ENCODE data around the gene RIC3.

The RIC3 gene

GRCh38 chr11:8075119-8075726, 93.6 kb downstream of the RIC3 start:
- no peak for TF ChIP-seq Cebpa-rat (IDR thresholded peaks at IDR 0.05)
- Histone ChIP-seq H3K27me3 (no peaks in the 10 kb centered on the region), H4K20me1 (no peaks in the 10 kb centered on the region), H3K4me2 (no peak overlapping the region), H3K9me3 (replicated peaks in 1 of 11) (no peaks in the 10 kb centered on the region), H3K36me3 (no peaks in the 10 kb centered on the region), H3K4me3 (no peak overlapping the region), H3K27ac (no peak overlapping the region), H3K9ac (no peak overlapping the region), H3K4me1 (peaks cover 0 to 44% (median 35%) of the 10 kb centered on the region in 10 experiments; a peak in 16 of 20 replicates)

GRCh38 chr11:8071616-8072581, 96.9 kb downstream of the RIC3 start:
- H3K4me1 ChIP-seq, result peaks cover 11 to 67% (median 56%) of the 10 kb centered on the region in 10 experiments; a peak in 19 of 20 replicates
- TF ChIP-seq Cebpa-rat (IDR thresholded peaks at IDR 0.05), result no peak

GRCh38 chr11:8070417-8071115, 98.3 kb downstream of the RIC3 start:
- no peak for TF ChIP-seq Cebpa-rat (IDR thresholded peaks at IDR 0.05)
- peak overlapping the region in 5 of 11 experiments; percentile 7 to 78 (median 36); a peak in 7 of 22 replicates for H3K4me2 ChIP-seq

More at GRCh38 chr11:8071616-8072581, 96.9 kb downstream of the RIC3 start:
- Histone ChIP-seq H3K4me2 (peak overlapping the region in 7 of 11 experiments; percentile 4 to 89 (median 81); a peak in 11 of 22 replicates), H3K36me3 (no peaks in the 10 kb centered on the region), H3K9me3 (replicated peaks in 1 of 11) (no peaks in the 10 kb centered on the region), H3K4me3 (no peak overlapping the region), H4K20me1 (no peaks in the 10 kb centered on the region), H3K27me3 (no peaks in the 10 kb centered on the region), H3K9ac (no peak overlapping the region), H3K27ac (no peak overlapping the region)

GRCh38 chr11:8069771-8070170, 99.1 kb downstream of the RIC3 start:
- TF ChIP-seq Cebpa-rat (IDR thresholded peaks at IDR 0.05), result no peak
- Histone ChIP-seq H4K20me1 (no peaks in the 10 kb centered on the region), H3K27ac (no peak overlapping the region), H3K4me2 (peak overlapping the region in 6 of 11 experiments; percentile 35 to 75 (median 61); a peak in 10 of 22 replicates), H3K9ac (no peak overlapping the region), H3K27me3 (no peaks in the 10 kb centered on the region), H3K36me3 (no peaks in the 10 kb centered on the region), H3K9me3 (replicated peaks in 1 of 11) (no peaks in the 10 kb centered on the region), H3K4me3 (no peak overlapping the region), H3K4me1 (peaks cover 11 to 67% (median 56%) of the 10 kb centered on the region in 10 experiments; a peak in 19 of 20 replicates)

More at GRCh38 chr11:8070417-8071115, 98.3 kb downstream of the RIC3 start:
- no peak overlapping the region for H3K9ac ChIP-seq
- H4K20me1 ChIP-seq, result no peaks in the 10 kb centered on the region
- no peaks in the 10 kb centered on the region for H3K27me3 ChIP-seq
- H3K27ac ChIP-seq, result no peak overlapping the region
- H3K4me1 ChIP-seq, result peaks cover 11 to 67% (median 56%) of the 10 kb centered on the region in 10 experiments; a peak in 19 of 20 replicates
- no peaks in the 10 kb centered on the region for H3K9me3 ChIP-seq (replicated peaks in 1 of 11)
- no peak overlapping the region for H3K4me3 ChIP-seq
- H3K36me3 ChIP-seq, result no peaks in the 10 kb centered on the region

GRCh38 chr11:8068605-8069221, 100.1 kb downstream of the RIC3 start:
- no peak overlapping the region for H3K27ac ChIP-seq
- no peak overlapping the region for H3K4me3 ChIP-seq
- peak overlapping the region in 2 of 11 experiments; percentile 17 to 49; a peak in 1 of 22 replicates for H3K9ac ChIP-seq
- TF ChIP-seq Cebpa-rat (IDR thresholded peaks at IDR 0.05), result no peak
- peak overlapping the region; percentile 20 to 75 (median 55) for H3K4me2 ChIP-seq
- no peaks in the 10 kb centered on the region for H3K36me3 ChIP-seq
- H3K27me3 ChIP-seq, result no peaks in the 10 kb centered on the region
- peaks cover 11 to 57% (median 48%) of the 10 kb centered on the region in 10 experiments; a peak in 19 of 20 replicates for H3K4me1 ChIP-seq
- H3K9me3 ChIP-seq (replicated peaks in 1 of 11), result no peaks in the 10 kb centered on the region
- no peaks in the 10 kb centered on the region for H4K20me1 ChIP-seq

GRCh38 chr11:8067929-8068575, 100.8 kb downstream of the RIC3 start:
- H3K9ac ChIP-seq, result 0 out of 22 replicates have a peak overlapping the region, but pooled peaks of 1 of the 11 experiments have one; percentile 49
- H3K4me2 ChIP-seq, result peak overlapping the region; percentile 20 to 75 (median 55); a peak in 21 of 22 replicates
- no peak overlapping the region for H3K4me3 ChIP-seq
- H3K27me3 ChIP-seq, result no peaks in the 10 kb centered on the region
- TF ChIP-seq Cebpa-rat (IDR thresholded peaks at IDR 0.05), result no peak
- no peaks in the 10 kb centered on the region for H3K9me3 ChIP-seq (replicated peaks in 1 of 11)
- no peak overlapping the region for H3K27ac ChIP-seq
- no peaks in the 10 kb centered on the region for H4K20me1 ChIP-seq
- H3K4me1 ChIP-seq, result peaks cover 11 to 52% (median 41%) of the 10 kb centered on the region in 10 experiments; a peak in 19 of 20 replicates
- no peaks in the 10 kb centered on the region for H3K36me3 ChIP-seq

- no peaks in the 10 kb centered on the region for H4K20me1 ChIP-seq
- no peak overlapping the region for H3K4me2 ChIP-seq
- TF ChIP-seq Cebpa-rat (IDR thresholded peaks at IDR 0.05), result no peak
- H3K4me1 ChIP-seq, result peaks cover 11 to 52% (median 41%) of the 10 kb centered on the region in 10 experiments; a peak in 19 of 20 replicates
- no peak overlapping the region for H3K27ac ChIP-seq
- H3K36me3 ChIP-seq, result no peaks in the 10 kb centered on the region
- H3K27me3 ChIP-seq, result no peaks in the 10 kb centered on the region
- H3K4me3 ChIP-seq, result no peak overlapping the region
- no peaks in the 10 kb centered on the region for H3K9me3 ChIP-seq (replicated peaks in 1 of 11)
- no peak overlapping the region for H3K9ac ChIP-seq
Observed at GRCh38 chr11:8067567-8067928, 101.3 kb downstream of the RIC3 start.

GRCh38 chr11:8066911-8067455, 101.8 kb downstream of the RIC3 start:
- Histone ChIP-seq H3K9me3 (replicated peaks in 1 of 11) (no peaks in the 10 kb centered on the region), H3K4me1 (peaks cover 11 to 52% (median 41%) of the 10 kb centered on the region in 10 experiments; a peak in 19 of 20 replicates), H3K4me2 (no peak overlapping the region), H3K9ac (no peak overlapping the region), H3K27me3 (no peaks in the 10 kb centered on the region), H4K20me1 (no peaks in the 10 kb centered on the region), H3K4me3 (no peak overlapping the region), H3K36me3 (no peaks in the 10 kb centered on the region), H3K27ac (no peak overlapping the region)
- TF ChIP-seq Cebpa-rat (IDR thresholded peaks at IDR 0.05), result no peak

All from BLaER1 treated with 17β-estradiol and CSF1 and Interleukin-3, amounts not matched to agents 10 nM and 100 nM (cell line).